SK-N-MC (cell line): ENCODE measurements around the gene ITGA8.
"Not testable (repeated sequence)": the region's sequence is repeated elsewhere in the genome, so short reads cannot be mapped to it uniquely, and the experiment has no call there.

ENCODE experiments used
- DNase-seq: peaks from one replicate; pipeline ENCODE4 v3.0.0-alpha.2; 2011; ENCODE audit warnings: low read depth, low spot score
- H3K27ac ChIP-seq: fragments of 200-600 bp; sonication (generic); 2 replicates; pipeline ENCODE4 v1.5.1; 2016; ENCODE audit warnings: mixed run types
- H3K36me3 ChIP-seq: fragments of 200-600 bp; sonication (generic); 2 replicates; pipeline ENCODE4 v1.6.1; 2017; ENCODE audit warnings: antibody characterized with exemption, low read length, mixed read lengths; ENCODE audit not compliant: insufficient read depth
- H3K4me3 ChIP-seq: fragments of 200-600 bp; sonication (generic); 2 replicates; pipeline ENCODE4 v1.5.1; 2016
- H3K9ac ChIP-seq: fragments of 200-600 bp; sonication (generic); 2 replicates; pipeline ENCODE4 v1.8.0; 2017; ENCODE audit warnings: mixed run types, mixed read lengths; ENCODE audit not compliant: insufficient read length
- H3K9me3 ChIP-seq: fragments of 200-600 bp; sonication (generic); 2 replicates; pipeline ENCODE4 v1.6.1; 2017; ENCODE audit warnings: low read depth, mild to moderate bottlenecking, antibody characterized with exemption, low read length, moderate library complexity, mixed read lengths
- EZH2 ChIP-seq: fragments of 200-600 bp; sonication (generic); IDR thresholded peaks from one replicate; pipeline ENCODE4 v1.6.1; 2017; ENCODE audit warnings: antibody characterized with exemption
- FOXP2 ChIP-seq: optimal IDR thresholded peaks from 2 replicates; pipeline ENCODE3; 2011; ENCODE audit warnings: mild to moderate bottlenecking, moderate library complexity; ENCODE audit not compliant: insufficient read depth; ENCODE audit errors: extremely low read length, control extremely low read depth
- POLR2AphosphoS5 ChIP-seq: IDR thresholded peaks from 2 replicates; pipeline ENCODE4 v1.6.1; 2012; ENCODE audit warnings: mild to moderate bottlenecking, low read depth, low read length, borderline replicate concordance

The ITGA8 gene

GRCh38 chr10:15579605-15580004, 140.1 kb downstream of the ITGA8 start:
- no peaks in the 10 kb centered on the region for H3K9me3 ChIP-seq
- no peak overlapping the region for H3K9ac ChIP-seq
- no peak overlapping the region for H3K4me3 ChIP-seq
- H3K27ac ChIP-seq = no peak overlapping the region
- H3K36me3 ChIP-seq = no peaks in the 10 kb centered on the region
- TF ChIP-seq EZH2 = no peak
- TF ChIP-seq POLR2AphosphoS5 = no peak
- TF ChIP-seq FOXP2 = no peak
- DNase-seq = no peak

GRCh38 chr10:15572531-15573045, 147.1 kb downstream of the ITGA8 start:
- Histone ChIP-seq H3K4me3 (no peak overlapping the region), H3K9me3 (no peaks in the 10 kb centered on the region), H3K9ac (no peak overlapping the region), H3K27ac (no peak overlapping the region), H3K36me3 (no peaks in the 10 kb centered on the region)
- TF ChIP-seq FOXP2 (no peak), EZH2 (no peak), POLR2AphosphoS5 (no peak)
- no peak for DNase-seq

GRCh38 chr10:15571575-15571974, 148.1 kb downstream of the ITGA8 start:
- H3K9me3 ChIP-seq = no peaks in the 10 kb centered on the region
- H3K27ac ChIP-seq = no peak overlapping the region
- no peak overlapping the region for H3K9ac ChIP-seq
- no peaks in the 10 kb centered on the region for H3K36me3 ChIP-seq
- TF ChIP-seq EZH2 (no peak), POLR2AphosphoS5 (no peak)
- no peak for DNase-seq
- no peak overlapping the region for H3K4me3 ChIP-seq

- TF ChIP-seq EZH2 = no peak
- TF ChIP-seq FOXP2 = no peak
- no peak for TF ChIP-seq POLR2AphosphoS5
- no peak for DNase-seq
- no peak overlapping the region for H3K27ac ChIP-seq
- H3K4me3 ChIP-seq = no peak overlapping the region
- no peaks in the 10 kb centered on the region for H3K36me3 ChIP-seq
- H3K9ac ChIP-seq = no peak overlapping the region
- H3K9me3 ChIP-seq = no peaks in the 10 kb centered on the region
These were observed 148.9 kb downstream of the ITGA8 start for GRCh38 chr10:15570738-15571339.

GRCh38 chr10:15567952-15568351, 151.8 kb downstream of the ITGA8 start:
- TF ChIP-seq FOXP2 (no peak), EZH2 (no peak), POLR2AphosphoS5 (no peak)
- no peak for DNase-seq
- no peaks in the 10 kb centered on the region for H3K36me3 ChIP-seq
- no peak overlapping the region for H3K27ac ChIP-seq
- no peak overlapping the region for H3K4me3 ChIP-seq
- H3K9me3 ChIP-seq = no peaks in the 10 kb centered on the region
- no peak overlapping the region for H3K9ac ChIP-seq

GRCh38 chr10:15563246-15563645, 156.5 kb downstream of the ITGA8 start:
- H3K27ac ChIP-seq = no peak overlapping the region
- DNase-seq = no peak
- no peak overlapping the region for H3K9ac ChIP-seq
- TF ChIP-seq EZH2 (no peak), FOXP2 (no peak), POLR2AphosphoS5 (no peak)
- no peak overlapping the region for H3K4me3 ChIP-seq
- no peaks in the 10 kb centered on the region for H3K9me3 ChIP-seq
- H3K36me3 ChIP-seq = no peaks in the 10 kb centered on the region

- TF ChIP-seq POLR2AphosphoS5 (no peak), FOXP2 (no peak), EZH2 (no peak)
- H3K9me3 ChIP-seq = no peaks in the 10 kb centered on the region
- DNase-seq = no peak
- H3K4me3 ChIP-seq = no peak overlapping the region
- no peak overlapping the region for H3K27ac ChIP-seq
- no peak overlapping the region for H3K9ac ChIP-seq
- H3K36me3 ChIP-seq = no peaks in the 10 kb centered on the region
These were observed 157.1 kb downstream of the ITGA8 start for GRCh38 chr10:15562578-15562977.

- H3K4me3 ChIP-seq = no peak overlapping the region
- no peak overlapping the region for H3K27ac ChIP-seq
- no peaks in the 10 kb centered on the region for H3K9me3 ChIP-seq
- TF ChIP-seq FOXP2 (no peak), EZH2 (no peak), POLR2AphosphoS5 (no peak)
- no peak for DNase-seq
- no peaks in the 10 kb centered on the region for H3K36me3 ChIP-seq
- H3K9ac ChIP-seq = no peak overlapping the region
These were observed 157.6 kb downstream of the ITGA8 start for GRCh38 chr10:15562116-15562515.

- no peak overlapping the region for H3K4me3 ChIP-seq
- no peak overlapping the region for H3K27ac ChIP-seq
- H3K9me3 ChIP-seq = no peaks in the 10 kb centered on the region
- H3K9ac ChIP-seq = no peak overlapping the region
- TF ChIP-seq POLR2AphosphoS5 = no peak
- TF ChIP-seq FOXP2 = no peak
- TF ChIP-seq EZH2 = no peak
- no peaks in the 10 kb centered on the region for H3K36me3 ChIP-seq
- no peak for DNase-seq
These were observed 161.6 kb downstream of the ITGA8 start for GRCh38 chr10:15558136-15558535.

GRCh38 chr10:15557168-15557567, 162.6 kb downstream of the ITGA8 start:
- H3K9ac ChIP-seq, H3K36me3 ChIP-seq, H3K4me3 ChIP-seq, H3K9me3 ChIP-seq, H3K27ac ChIP-seq, DNase-seq: not testable (repeated sequence)
